Osteocyte (in vitro differentiated cells): ENCODE measurements around the gene C10orf53. TPM values are rescaled to one million over a fixed set of nuclear protein-coding genes. Genes with fewer than 3 reads are reported as not detected.

Source experiments
- DNase-seq: peaks from one replicate; pipeline ENCODE4 v3.0.0; 2021; ENCODE audit warnings: mixed read lengths; ENCODE audit not compliant: unreplicated experiment; ENCODE audit errors: extremely low spot score
- H3K27ac Mint-ChIP-seq: one replicate; pipeline ENCODE4 v1.8.0; 2021; ENCODE audit warnings: mild to moderate bottlenecking, mixed read lengths; ENCODE audit not compliant: unreplicated experiment
- H3K27me3 Mint-ChIP-seq: one replicate; pipeline ENCODE4 v1.8.0; 2021; ENCODE audit warnings: mixed read lengths; ENCODE audit not compliant: unreplicated experiment
- H3K36me3 Mint-ChIP-seq: one replicate; pipeline ENCODE4 v1.8.0; 2021; ENCODE audit warnings: mixed read lengths; ENCODE audit not compliant: unreplicated experiment
- H3K4me1 Mint-ChIP-seq: one replicate; pipeline ENCODE4 v1.8.0; 2021; ENCODE audit warnings: mixed read lengths; ENCODE audit not compliant: unreplicated experiment
- H3K4me3 Mint-ChIP-seq: one replicate; pipeline ENCODE4 v1.8.0; 2021; ENCODE audit warnings: mild to moderate bottlenecking, moderate library complexity, mixed read lengths; ENCODE audit not compliant: unreplicated experiment
- H3K9me3 Mint-ChIP-seq: one replicate; pipeline ENCODE4 v1.8.0; 2021; ENCODE audit warnings: mixed read lengths; ENCODE audit not compliant: unreplicated experiment
- total RNA-seq: library from RNA; stranded (reverse); gene quantifications from 2 replicates; pipeline ENCODE4 v1.2.1, GENCODE V29; 2021
- TF ChIP-seq, protein P1 (sequence below): fragments of 200-600 bp; sonication (generic); IDR thresholded peaks from 2 replicates; pipeline ENCODE4 v1.5.0; 2021; ENCODE audit warnings: antibody characterized with exemption, mild to moderate bottlenecking, moderate library complexity

Gene C10orf53
- total RNA-seq, 1 donor from 2014 or later, result not detected

DNA sequence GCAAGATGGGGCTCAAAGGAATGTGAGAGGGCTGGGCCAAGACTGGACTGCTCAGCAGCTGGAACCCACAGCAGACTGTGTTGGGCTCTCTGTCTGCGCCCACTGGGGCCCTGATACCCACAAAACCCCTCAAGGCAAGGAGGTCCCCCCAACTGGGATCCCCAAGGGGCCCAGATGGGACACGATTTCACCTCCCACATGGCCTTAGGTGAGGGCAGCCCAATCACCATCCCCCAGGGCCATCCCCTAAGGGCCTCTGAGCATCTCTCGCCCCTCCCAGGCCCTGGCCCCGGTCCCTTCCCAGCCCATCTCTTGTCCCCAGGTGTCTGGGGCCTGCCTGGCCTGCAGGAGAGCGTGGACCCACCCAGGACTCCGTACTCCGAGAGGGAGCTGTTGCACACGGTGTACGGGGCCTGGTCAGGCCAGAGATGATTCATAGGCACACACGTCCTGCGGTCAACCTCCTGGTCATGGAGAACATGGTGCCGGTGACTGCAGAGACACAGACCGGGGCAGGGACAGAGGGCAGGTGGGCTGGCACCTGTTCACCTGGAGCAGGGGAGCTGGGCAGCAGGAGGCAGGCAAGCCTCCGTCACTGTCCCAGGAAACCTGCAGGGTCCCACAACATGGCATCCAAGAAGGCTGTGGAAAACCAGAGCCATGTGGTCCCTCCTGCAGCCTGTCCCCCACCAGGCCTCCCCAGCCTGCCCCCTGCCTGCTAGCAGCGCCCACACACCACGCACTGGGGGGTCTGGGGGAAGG, 61.1 kb downstream of the C10orf53 start:
- no peaks in the 10 kb centered on the region for H3K9me3 Mint-ChIP-seq
- H3K27me3 Mint-ChIP-seq, result no peaks in the 10 kb centered on the region
- peak; percentile 82 for DNase-seq
- H3K4me3 Mint-ChIP-seq, result no peak overlapping the region
- TF ChIP-seq, protein P1, sequence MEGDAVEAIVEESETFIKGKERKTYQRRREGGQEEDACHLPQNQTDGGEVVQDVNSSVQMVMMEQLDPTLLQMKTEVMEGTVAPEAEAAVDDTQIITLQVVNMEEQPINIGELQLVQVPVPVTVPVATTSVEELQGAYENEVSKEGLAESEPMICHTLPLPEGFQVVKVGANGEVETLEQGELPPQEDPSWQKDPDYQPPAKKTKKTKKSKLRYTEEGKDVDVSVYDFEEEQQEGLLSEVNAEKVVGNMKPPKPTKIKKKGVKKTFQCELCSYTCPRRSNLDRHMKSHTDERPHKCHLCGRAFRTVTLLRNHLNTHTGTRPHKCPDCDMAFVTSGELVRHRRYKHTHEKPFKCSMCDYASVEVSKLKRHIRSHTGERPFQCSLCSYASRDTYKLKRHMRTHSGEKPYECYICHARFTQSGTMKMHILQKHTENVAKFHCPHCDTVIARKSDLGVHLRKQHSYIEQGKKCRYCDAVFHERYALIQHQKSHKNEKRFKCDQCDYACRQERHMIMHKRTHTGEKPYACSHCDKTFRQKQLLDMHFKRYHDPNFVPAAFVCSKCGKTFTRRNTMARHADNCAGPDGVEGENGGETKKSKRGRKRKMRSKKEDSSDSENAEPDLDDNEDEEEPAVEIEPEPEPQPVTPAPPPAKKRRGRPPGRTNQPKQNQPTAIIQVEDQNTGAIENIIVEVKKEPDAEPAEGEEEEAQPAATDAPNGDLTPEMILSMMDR, result no peak
- no peak overlapping the region for H3K27ac Mint-ChIP-seq
- H3K36me3 Mint-ChIP-seq, result no peaks in the 10 kb centered on the region
- H3K4me1 Mint-ChIP-seq, result no peaks in the 10 kb centered on the region

DNA sequence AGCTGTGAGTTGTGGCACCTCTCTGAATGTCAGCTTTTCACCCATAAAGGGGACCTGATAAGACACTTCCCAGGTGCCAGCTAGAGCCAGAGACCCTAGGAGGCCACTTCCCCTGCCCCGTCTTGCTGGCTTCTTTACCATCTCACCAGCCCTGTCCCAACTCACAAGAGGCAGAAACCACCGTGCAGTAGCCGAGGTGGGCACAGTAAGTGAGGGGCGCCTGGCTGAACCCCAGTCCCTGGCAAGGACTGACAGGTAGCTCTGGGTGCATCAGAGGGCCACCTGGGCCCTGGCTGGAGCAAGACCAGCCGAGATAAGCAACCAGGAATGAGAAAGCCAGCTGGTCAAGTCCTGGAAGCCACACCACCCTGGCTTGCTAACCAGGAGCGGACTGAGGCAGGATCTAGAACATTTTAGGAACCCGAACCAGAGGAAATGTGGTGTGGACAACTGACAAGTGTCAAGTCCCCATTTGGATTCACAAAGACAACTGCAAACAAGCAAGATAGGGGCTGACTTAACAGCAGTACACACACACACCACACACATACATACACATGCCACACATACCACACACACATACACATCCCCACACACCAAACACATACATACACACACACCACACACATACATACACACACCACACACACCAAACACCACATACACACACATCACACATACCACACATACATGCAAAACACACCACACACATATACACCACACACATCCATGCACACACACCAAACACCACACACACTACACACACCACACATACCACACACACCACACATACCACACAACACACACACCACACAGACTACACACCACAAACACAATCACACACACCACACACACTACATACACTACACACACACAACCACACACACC, 61.9 kb downstream of the C10orf53 start:
- TF ChIP-seq, protein P1, result no peak
- peak; percentile 66 for DNase-seq
- no peak overlapping the region for H3K27ac Mint-ChIP-seq

DNA sequence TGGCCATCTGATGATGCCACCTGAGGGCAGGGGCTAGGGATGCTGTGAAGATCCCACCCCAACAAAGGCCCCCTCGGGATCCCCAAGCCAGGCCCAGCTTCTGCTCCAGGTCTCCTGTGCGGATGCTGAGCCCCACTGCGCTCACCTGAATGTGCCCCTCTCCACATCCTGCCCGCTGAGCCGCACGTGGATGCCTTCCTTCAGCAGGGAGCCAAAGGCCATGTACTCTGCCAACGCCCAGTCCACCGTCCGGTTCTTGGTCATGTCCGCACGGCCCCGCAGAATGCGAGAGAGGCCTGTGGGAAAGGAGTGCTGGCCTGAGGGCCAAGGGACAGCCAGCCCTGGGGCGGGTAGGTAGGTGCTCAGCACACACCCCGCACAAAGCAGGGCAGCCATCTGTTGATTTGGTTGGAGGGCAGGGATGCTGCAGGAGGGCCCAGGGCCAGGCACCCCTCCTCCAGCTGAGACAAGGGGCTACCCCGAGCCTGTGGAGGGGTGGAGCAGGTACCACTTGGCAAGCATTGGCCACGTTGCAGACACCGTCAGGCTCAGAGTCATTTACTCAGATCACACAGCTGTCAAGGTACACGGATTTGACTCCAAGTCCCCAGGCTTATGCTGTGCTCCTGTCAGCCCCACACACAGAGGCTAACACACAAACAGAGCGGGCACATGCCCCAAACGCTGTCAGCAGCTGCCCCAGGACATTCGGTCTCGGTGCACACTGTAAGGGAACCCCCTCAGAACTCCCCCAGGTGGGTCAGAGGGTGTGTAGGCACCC, 63.4 kb downstream of the C10orf53 start:
- Mint-ChIP-seq H3K27me3 (peaks cover 6% of the 10 kb centered on the region), H3K9me3 (no peaks in the 10 kb centered on the region), H3K27ac (no peak overlapping the region), H3K36me3 (no peaks in the 10 kb centered on the region), H3K4me3 (no peak overlapping the region), H3K4me1 (no peaks in the 10 kb centered on the region)
- no peak for DNase-seq
- TF ChIP-seq, protein P1, result no peak

More for the DNA sequence above, 61.9 kb downstream of the C10orf53 start:
- Mint-ChIP-seq H3K4me1 (no peaks in the 10 kb centered on the region), H3K4me3 (no peak overlapping the region), H3K27me3 (no peaks in the 10 kb centered on the region), H3K9me3 (no peaks in the 10 kb centered on the region), H3K36me3 (no peaks in the 10 kb centered on the region)

DNA sequence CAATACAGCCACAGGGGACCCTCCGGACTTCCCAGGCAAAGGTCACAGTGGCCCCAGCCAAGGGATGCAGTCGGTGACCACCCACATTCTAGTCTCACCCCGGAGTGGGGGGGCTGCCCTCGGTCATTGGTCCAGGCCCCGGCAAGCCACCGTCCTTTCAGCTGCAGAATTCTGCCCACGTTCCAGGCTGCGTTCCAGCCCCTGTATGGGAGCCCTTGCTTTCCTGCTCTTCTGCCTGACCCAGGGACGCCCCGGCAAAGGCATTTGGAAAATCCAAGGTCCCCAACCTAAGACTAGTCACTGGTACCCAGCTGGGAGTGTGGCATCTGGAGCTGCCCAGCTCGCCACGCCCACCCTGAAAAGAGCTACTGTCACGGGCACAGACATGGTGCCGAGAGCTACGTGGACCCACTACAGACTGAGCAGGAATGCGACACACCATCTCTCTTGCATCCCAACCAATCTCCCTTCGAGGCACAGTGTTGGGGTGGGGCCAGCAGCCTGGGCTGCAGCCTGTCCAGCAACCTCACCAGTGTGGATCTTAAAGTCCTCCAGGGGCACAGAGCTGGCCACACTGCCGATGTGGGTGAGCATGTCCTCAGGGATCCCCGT, 64.1 kb downstream of the C10orf53 start:
- Mint-ChIP-seq H3K4me3 (no peak overlapping the region), H3K9me3 (no peaks in the 10 kb centered on the region), H3K36me3 (no peaks in the 10 kb centered on the region), H3K4me1 (no peaks in the 10 kb centered on the region), H3K27me3 (peaks cover 6% of the 10 kb centered on the region), H3K27ac (no peak overlapping the region)
- no peak for DNase-seq
- TF ChIP-seq, protein P1, result no peak
